BLaER1 (cell line): ENCODE data around the gene IP6K2.

ENCODE experiments used
- H3K27ac ChIP-seq: shearing (Covaris generic); formaldehyde crosslinking; 2 replicates; pipeline ENCODE4 v1.8.1; 2022
- H3K27me3 ChIP-seq: shearing (Covaris generic); formaldehyde crosslinking; 2 replicates; pipeline ENCODE4 v1.8.1; 2022
- H3K36me3 ChIP-seq: shearing (Covaris generic); formaldehyde crosslinking; 2 replicates; pipeline ENCODE4 v1.8.1; 2022
- H3K4me1 ChIP-seq: shearing (Covaris generic); formaldehyde crosslinking; 2 replicates; pipeline ENCODE4 v1.8.1; 2022
- H3K4me2 ChIP-seq: shearing (Covaris generic); formaldehyde crosslinking; 2 replicates; pipeline ENCODE4 v1.8.1; 2022
- H3K4me3 ChIP-seq: shearing (Covaris generic); formaldehyde crosslinking; 2 replicates; pipeline ENCODE4 v1.8.1; 2022
- H3K9ac ChIP-seq: shearing (Covaris generic); formaldehyde crosslinking; 2 replicates; pipeline ENCODE4 v1.8.1; 2022
- H3K9me3 ChIP-seq: shearing (Covaris generic); formaldehyde crosslinking; 2 replicates; pipeline ENCODE4 v1.8.1; 2022
- H4K20me1 ChIP-seq: shearing (Covaris generic); formaldehyde crosslinking; 2 replicates; pipeline ENCODE4 v1.8.1; 2022
- Cebpa-rat ChIP-seq: shearing (Covaris generic); IDR thresholded peaks from 2 replicates; pipeline ENCODE4 v1.8.1; 2022

Gene IP6K2

DNA sequence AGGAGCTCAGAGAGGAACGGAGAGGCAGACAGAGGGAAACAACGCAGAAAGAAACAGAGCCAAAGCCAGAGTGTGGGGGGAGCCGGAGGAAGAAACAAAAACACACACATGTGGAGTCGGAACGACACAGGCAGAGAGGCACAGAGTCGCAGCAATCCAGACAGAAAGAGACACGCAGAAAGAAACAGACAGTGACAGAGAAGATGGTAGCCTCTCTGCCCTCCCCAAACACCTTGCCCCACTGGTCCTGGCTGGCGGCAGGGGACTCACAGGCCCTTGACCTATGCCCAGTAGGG is 33.0 kb downstream of the IP6K2 start:
- peak overlapping the region; percentile 55 for H3K4me3 ChIP-seq
- H3K4me1 ChIP-seq = peaks cover 60% of the 10 kb centered on the region
- no peaks in the 10 kb centered on the region for H3K9me3 ChIP-seq
- H3K27me3 ChIP-seq = no peaks in the 10 kb centered on the region
- H3K27ac ChIP-seq = peak overlapping the region; percentile 45; the same call in 1 of the 2 replicates
- H3K36me3 ChIP-seq = peaks cover 65% of the 10 kb centered on the region
- peaks cover 64% of the 10 kb centered on the region for H4K20me1 ChIP-seq
- TF ChIP-seq Cebpa-rat = no peak
- H3K4me2 ChIP-seq = peak overlapping the region; percentile 97
- peak overlapping the region; percentile 49; the same call in 1 of the 2 replicates for H3K9ac ChIP-seq

- Histone ChIP-seq H3K36me3 (peaks cover 65% of the 10 kb centered on the region), H3K9me3 (no peaks in the 10 kb centered on the region), H3K4me3 (no peak overlapping the region), H4K20me1 (peaks cover 60% of the 10 kb centered on the region), H3K9ac (no peak overlapping the region), H3K4me2 (no peak overlapping the region), H3K4me1 (peaks cover 48% of the 10 kb centered on the region), H3K27me3 (no peaks in the 10 kb centered on the region), H3K27ac (no peak overlapping the region)
- TF ChIP-seq Cebpa-rat = no peak
These were observed 34.2 kb downstream of the IP6K2 start for GRCh38 chr3:48682786-48683185.

- Histone ChIP-seq H3K27ac (no peak overlapping the region), H3K4me2 (no peak overlapping the region), H4K20me1 (peaks cover 54% of the 10 kb centered on the region), H3K36me3 (peaks cover 65% of the 10 kb centered on the region), H3K27me3 (no peaks in the 10 kb centered on the region), H3K9ac (no peak overlapping the region), H3K9me3 (no peaks in the 10 kb centered on the region), H3K4me1 (peaks cover 41% of the 10 kb centered on the region), H3K4me3 (no peak overlapping the region)
- TF ChIP-seq Cebpa-rat = no peak
These were observed 34.9 kb downstream of the IP6K2 start for GRCh38 chr3:48681974-48682610.

GRCh38 chr3:48681541-48681880 is 35.5 kb downstream of the IP6K2 start:
- TF ChIP-seq Cebpa-rat = no peak
- H3K4me1 ChIP-seq = peaks cover 35% of the 10 kb centered on the region
- no peak overlapping the region for H3K4me2 ChIP-seq
- H4K20me1 ChIP-seq = peaks cover 48% of the 10 kb centered on the region
- no peak overlapping the region for H3K9ac ChIP-seq
- H3K4me3 ChIP-seq = no peak overlapping the region
- no peak overlapping the region for H3K27ac ChIP-seq
- H3K9me3 ChIP-seq = no peaks in the 10 kb centered on the region
- H3K36me3 ChIP-seq = peaks cover 69% of the 10 kb centered on the region
- H3K27me3 ChIP-seq = no peaks in the 10 kb centered on the region

DNA sequence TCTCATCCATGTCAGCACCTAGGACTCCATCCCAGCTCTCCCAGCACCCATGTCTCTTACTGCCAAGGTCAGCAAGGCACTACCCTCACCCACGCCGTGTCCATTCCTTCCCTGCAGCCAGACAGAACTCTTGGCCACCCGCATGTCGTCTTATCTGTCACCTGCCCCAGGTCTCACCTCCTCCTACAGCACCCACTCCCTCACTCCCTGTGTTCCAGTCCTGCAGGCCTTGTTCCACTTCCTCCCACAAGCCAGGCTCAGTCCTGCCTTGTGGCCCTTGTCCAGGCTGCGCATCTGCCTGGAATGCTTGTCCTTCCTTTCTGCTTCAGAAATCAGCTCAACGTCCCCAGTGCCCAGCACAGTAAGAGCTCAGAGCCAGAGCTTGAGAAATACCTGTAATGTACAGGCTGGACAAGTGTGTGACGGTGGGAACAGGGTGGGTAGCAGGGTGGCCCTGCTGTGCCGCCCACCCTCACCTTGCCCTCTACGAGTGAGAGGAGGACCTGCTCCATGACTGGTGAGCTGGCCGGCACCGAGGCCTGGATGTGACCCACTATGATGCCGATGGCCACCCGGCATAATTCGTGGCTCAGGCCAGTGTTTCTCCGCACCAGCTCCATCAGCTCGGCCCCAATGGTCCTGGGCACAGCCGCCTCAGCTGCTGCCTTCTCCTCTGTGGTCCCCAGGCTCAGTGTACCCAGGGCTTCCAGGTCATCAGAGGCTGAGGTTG is 36.0 kb downstream of the IP6K2 start:
- Histone ChIP-seq H3K4me3 (no peak overlapping the region), H3K27ac (no peak overlapping the region), H3K4me2 (no peak overlapping the region), H3K4me1 (peaks cover 30% of the 10 kb centered on the region), H3K36me3 (peaks cover 74% of the 10 kb centered on the region), H3K27me3 (no peaks in the 10 kb centered on the region), H4K20me1 (peaks cover 43% of the 10 kb centered on the region), H3K9me3 (no peaks in the 10 kb centered on the region), H3K9ac (no peak overlapping the region)
- no peak for TF ChIP-seq Cebpa-rat

GRCh38 chr3:48679411-48680391 is 37.3 kb downstream of the IP6K2 start:
- H3K36me3 ChIP-seq = peaks cover 84% of the 10 kb centered on the region

GRCh38 chr3:48678566-48679380 is 38.2 kb downstream of the IP6K2 start:
- no peaks in the 10 kb centered on the region for H3K27me3 ChIP-seq
- peaks cover 93% of the 10 kb centered on the region for H3K36me3 ChIP-seq
- H3K9me3 ChIP-seq = no peaks in the 10 kb centered on the region
- H3K27ac ChIP-seq = no peak overlapping the region
- H3K9ac ChIP-seq = no peak overlapping the region
- no peak overlapping the region for H3K4me3 ChIP-seq
- no peak for TF ChIP-seq Cebpa-rat
- H3K4me2 ChIP-seq = no peak overlapping the region
- H3K4me1 ChIP-seq = peaks cover 18% of the 10 kb centered on the region
- H4K20me1 ChIP-seq = peaks cover 38% of the 10 kb centered on the region

More at GRCh38 chr3:48679411-48680391, 37.3 kb downstream of the IP6K2 start:
- Histone ChIP-seq H3K27me3 (no peaks in the 10 kb centered on the region), H4K20me1 (peaks cover 42% of the 10 kb centered on the region), H3K4me3 (no peak overlapping the region), H3K27ac (no peak overlapping the region), H3K4me2 (no peak overlapping the region), H3K9ac (no peak overlapping the region), H3K4me1 (peaks cover 27% of the 10 kb centered on the region), H3K9me3 (no peaks in the 10 kb centered on the region)
- no peak for TF ChIP-seq Cebpa-rat

- Histone ChIP-seq H3K9ac (no peak overlapping the region), H3K27me3 (no peaks in the 10 kb centered on the region), H3K27ac (no peak overlapping the region), H3K4me3 (no peak overlapping the region), H3K36me3 (peaks cover 95% of the 10 kb centered on the region), H3K4me2 (no peak overlapping the region), H3K4me1 (peaks cover 12% of the 10 kb centered on the region), H3K9me3 (no peaks in the 10 kb centered on the region), H4K20me1 (peaks cover 31% of the 10 kb centered on the region; the same call in 1 of the 2 replicates)
- no peak for TF ChIP-seq Cebpa-rat
These were observed 39.0 kb downstream of the IP6K2 start for GRCh38 chr3:48678056-48678455.

DNA sequence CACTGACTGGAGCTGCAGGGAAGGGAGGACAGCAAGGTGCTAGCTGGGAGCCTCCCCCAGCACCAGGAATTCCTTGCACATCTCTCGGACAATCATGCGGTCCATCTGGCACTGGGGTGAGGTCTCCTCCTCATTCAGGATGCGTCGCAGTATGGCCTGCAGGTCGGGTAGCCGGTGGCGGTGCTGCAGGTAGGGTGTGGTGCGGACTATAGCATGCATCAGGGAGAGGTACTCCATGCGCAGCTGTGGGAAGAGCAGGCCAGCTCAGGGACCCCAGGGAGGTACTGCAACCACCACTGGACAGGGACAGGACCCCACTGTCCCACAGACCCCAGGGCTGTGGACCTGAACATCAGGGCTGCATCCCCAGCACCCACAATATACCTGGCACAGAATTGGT is 42.5 kb downstream of the IP6K2 start:
- no peak for TF ChIP-seq Cebpa-rat
- Histone ChIP-seq H3K27me3 (no peaks in the 10 kb centered on the region), H4K20me1 (peaks cover 18% of the 10 kb centered on the region; the same call in 1 of the 2 replicates), H3K9ac (no peak overlapping the region), H3K4me2 (no peak overlapping the region), H3K27ac (no peak overlapping the region), H3K36me3 (peaks cover 81% of the 10 kb centered on the region), H3K9me3 (no peaks in the 10 kb centered on the region), H3K4me1 (peaks cover 3% of the 10 kb centered on the region), H3K4me3 (no peak overlapping the region)
